ENCODE measurements around the gene NEUROG1. TPM values are rescaled to one million over a fixed set of nuclear protein-coding genes. Genes with fewer than 3 reads are reported as not detected.

The NEUROG1 gene
- total and polyA plus RNA-seq, 2 experiments from 2014 or later: 0.16 TPM; not detected in 1

DNA sequence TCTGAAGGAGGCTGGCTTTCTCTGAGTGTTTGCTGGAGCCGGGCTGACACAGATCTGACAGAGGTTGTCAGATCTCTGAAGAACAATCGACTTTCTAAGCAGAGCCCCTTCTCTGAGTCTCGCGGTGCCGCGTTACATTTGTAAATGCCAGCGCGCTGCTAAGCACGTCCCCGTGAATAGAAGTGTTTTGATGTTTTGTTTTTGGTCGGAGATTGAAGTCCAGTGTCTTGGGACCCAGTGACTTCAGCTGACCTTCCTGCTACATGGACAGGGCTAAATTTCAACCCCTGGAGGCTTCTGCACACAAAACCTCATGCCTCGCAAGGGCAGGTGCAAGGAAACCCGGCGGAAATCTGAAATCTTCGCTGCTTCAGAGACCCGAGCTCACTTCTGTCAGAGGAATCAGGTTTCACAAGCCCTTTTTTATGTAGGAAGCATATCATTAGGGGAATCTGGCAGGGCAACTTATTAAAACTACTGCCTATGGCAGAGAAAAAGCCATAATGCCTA, 27.2 kb downstream of the NEUROG1 start:
- Histone ChIP-seq H3K27me3 (ENCODE audit: insufficient read depth) (peaks cover 81% of the 10 kb centered on the region), H3K27ac (ENCODE audit: low read depth) (no peak overlapping the region), H3K36me3 (ENCODE audit: insufficient read depth) (no peaks in the 10 kb centered on the region), H4K20me1 (replicated peaks; ENCODE audit: insufficient read depth) (no peaks in the 10 kb centered on the region), H3K79me2 (replicated peaks; ENCODE audit: insufficient read depth) (no peaks in the 10 kb centered on the region), H2AFZ (no peak overlapping the region), H3K4me1 (ENCODE audit: insufficient read depth) (peaks cover 12% of the 10 kb centered on the region), H3K9me2 (ENCODE audit: insufficient read depth) (no peaks in the 10 kb centered on the region), H3F3A (replicated peaks; ENCODE audit: low read depth) (peaks cover 3% of the 10 kb centered on the region; the same call in 1 of the 2 replicates), H3K4me3 (peak overlapping the region; percentile 48), H3K4me2 (peak overlapping the region; percentile 81)
- H3K27ac Mint-ChIP-seq: no peak overlapping the region
- TF ChIP-seq EZH2 (IDR thresholded peaks at IDR 0.05; ENCODE audit: low read depth, unreplicated experiment): peak; percentile 32
- TF ChIP-seq ZNF331 (CRISPR knock-in tag; IDR thresholded peaks at IDR 0.05; ENCODE audit: low read depth): no peak
- DNase-seq (ENCODE audit: low spot score): peak; percentile 69
- H3K36me3 Mint-ChIP-seq (ENCODE audit: low read depth): no peaks in the 10 kb centered on the region
- peaks cover 62% of the 10 kb centered on the region for H3K27me3 Mint-ChIP-seq (ENCODE audit: insufficient read depth, low read depth, poor library complexity)
- peak overlapping the region; percentile 64 for H3K4me3 Mint-ChIP-seq
- H3K4me1 Mint-ChIP-seq: peaks cover 18% of the 10 kb centered on the region
- no peaks in the 10 kb centered on the region; the same call in 2 of the 3 replicates for H3K9me3 Mint-ChIP-seq
- peak; percentile 94 for ATAC-seq

DNA sequence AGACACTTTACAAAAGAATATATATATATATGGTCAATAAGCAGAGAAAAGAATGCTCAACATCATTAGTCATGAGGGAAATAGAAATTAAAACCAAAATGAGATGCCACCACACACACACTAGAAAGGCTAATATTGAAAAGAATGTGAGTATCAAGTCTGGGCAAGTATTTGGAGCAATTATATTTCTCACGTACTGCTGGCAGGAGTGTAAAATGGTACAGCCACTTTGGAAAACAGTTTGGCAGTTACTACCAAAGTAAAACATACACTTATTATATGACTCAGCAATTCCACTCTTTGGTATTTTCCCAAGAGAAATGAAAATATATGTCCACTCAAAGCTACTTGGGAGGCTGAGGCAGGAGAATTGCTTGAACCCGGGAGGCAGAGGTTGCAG, 29.8 kb downstream of the NEUROG1 start:
- H3K4me1 Mint-ChIP-seq: peaks cover 18% of the 10 kb centered on the region
- H3K27ac Mint-ChIP-seq: no peak overlapping the region
- DNase-seq (ENCODE audit: low spot score): no peak
- H3K4me3 Mint-ChIP-seq: no peak overlapping the region
- no peak overlapping the region for H2AFZ ChIP-seq
- H3K9me2 ChIP-seq (ENCODE audit: insufficient read depth): no peaks in the 10 kb centered on the region
- no peak overlapping the region for H3K4me3 ChIP-seq
- no peak overlapping the region for H3K4me2 ChIP-seq
- H3K4me1 ChIP-seq (ENCODE audit: insufficient read depth): peaks cover 12% of the 10 kb centered on the region
- peaks cover 3% of the 10 kb centered on the region; the same call in 1 of the 2 replicates for H3F3A ChIP-seq (replicated peaks; ENCODE audit: low read depth)
- H3K9me3 Mint-ChIP-seq: no peaks in the 10 kb centered on the region
- no peaks in the 10 kb centered on the region for H3K79me2 ChIP-seq (replicated peaks; ENCODE audit: insufficient read depth)
- H3K27me3 Mint-ChIP-seq (ENCODE audit: insufficient read depth, low read depth, poor library complexity): peaks cover 63% of the 10 kb centered on the region
- H3K36me3 Mint-ChIP-seq (ENCODE audit: low read depth): no peaks in the 10 kb centered on the region
- no peaks in the 10 kb centered on the region for H3K36me3 ChIP-seq (ENCODE audit: insufficient read depth)
- no peaks in the 10 kb centered on the region for H4K20me1 ChIP-seq (replicated peaks; ENCODE audit: insufficient read depth)
- H3K27ac ChIP-seq (ENCODE audit: low read depth): no peak overlapping the region
- peaks cover 87% of the 10 kb centered on the region for H3K27me3 ChIP-seq (ENCODE audit: insufficient read depth)
- no peak for ATAC-seq
- TF ChIP-seq JUNB (IDR thresholded peaks at IDR 0.05; ENCODE audit: unreplicated experiment) (no peak), ZNF331 (CRISPR knock-in tag; IDR thresholded peaks at IDR 0.05; ENCODE audit: low read depth) (no peak), EZH2 (IDR thresholded peaks at IDR 0.05; ENCODE audit: low read depth, unreplicated experiment) (no peak), STAT1 (IDR thresholded peaks at IDR 0.05; ENCODE audit: unreplicated experiment) (no peak), CREB1 (CRISPR knock-in tag; IDR thresholded peaks at IDR 0.05; ENCODE audit: low read depth) (no peak), NANOG (IDR thresholded peaks at IDR 0.05; ENCODE audit: borderline replicate concordance) (no peak), POLR2AphosphoS5 (IDR thresholded peaks at IDR 0.05; ENCODE audit: low read depth) (no peak), ZNF114 (CRISPR knock-in tag; IDR thresholded peaks at IDR 0.05) (no peak)
- TF ChIP-seq, protein P1, sequence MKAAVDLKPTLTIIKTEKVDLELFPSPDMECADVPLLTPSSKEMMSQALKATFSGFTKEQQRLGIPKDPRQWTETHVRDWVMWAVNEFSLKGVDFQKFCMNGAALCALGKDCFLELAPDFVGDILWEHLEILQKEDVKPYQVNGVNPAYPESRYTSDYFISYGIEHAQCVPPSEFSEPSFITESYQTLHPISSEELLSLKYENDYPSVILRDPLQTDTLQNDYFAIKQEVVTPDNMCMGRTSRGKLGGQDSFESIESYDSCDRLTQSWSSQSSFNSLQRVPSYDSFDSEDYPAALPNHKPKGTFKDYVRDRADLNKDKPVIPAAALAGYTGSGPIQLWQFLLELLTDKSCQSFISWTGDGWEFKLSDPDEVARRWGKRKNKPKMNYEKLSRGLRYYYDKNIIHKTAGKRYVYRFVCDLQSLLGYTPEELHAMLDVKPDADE (IDR thresholded peaks at IDR 0.05): no peak
- TF ChIP-seq, protein P2, sequence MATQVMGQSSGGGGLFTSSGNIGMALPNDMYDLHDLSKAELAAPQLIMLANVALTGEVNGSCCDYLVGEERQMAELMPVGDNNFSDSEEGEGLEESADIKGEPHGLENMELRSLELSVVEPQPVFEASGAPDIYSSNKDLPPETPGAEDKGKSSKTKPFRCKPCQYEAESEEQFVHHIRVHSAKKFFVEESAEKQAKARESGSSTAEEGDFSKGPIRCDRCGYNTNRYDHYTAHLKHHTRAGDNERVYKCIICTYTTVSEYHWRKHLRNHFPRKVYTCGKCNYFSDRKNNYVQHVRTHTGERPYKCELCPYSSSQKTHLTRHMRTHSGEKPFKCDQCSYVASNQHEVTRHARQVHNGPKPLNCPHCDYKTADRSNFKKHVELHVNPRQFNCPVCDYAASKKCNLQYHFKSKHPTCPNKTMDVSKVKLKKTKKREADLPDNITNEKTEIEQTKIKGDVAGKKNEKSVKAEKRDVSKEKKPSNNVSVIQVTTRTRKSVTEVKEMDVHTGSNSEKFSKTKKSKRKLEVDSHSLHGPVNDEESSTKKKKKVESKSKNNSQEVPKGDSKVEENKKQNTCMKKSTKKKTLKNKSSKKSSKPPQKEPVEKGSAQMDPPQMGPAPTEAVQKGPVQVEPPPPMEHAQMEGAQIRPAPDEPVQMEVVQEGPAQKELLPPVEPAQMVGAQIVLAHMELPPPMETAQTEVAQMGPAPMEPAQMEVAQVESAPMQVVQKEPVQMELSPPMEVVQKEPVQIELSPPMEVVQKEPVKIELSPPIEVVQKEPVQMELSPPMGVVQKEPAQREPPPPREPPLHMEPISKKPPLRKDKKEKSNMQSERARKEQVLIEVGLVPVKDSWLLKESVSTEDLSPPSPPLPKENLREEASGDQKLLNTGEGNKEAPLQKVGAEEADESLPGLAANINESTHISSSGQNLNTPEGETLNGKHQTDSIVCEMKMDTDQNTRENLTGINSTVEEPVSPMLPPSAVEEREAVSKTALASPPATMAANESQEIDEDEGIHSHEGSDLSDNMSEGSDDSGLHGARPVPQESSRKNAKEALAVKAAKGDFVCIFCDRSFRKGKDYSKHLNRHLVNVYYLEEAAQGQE (IDR thresholded peaks at IDR 0.05; ENCODE audit: unreplicated experiment): no peak
- TF ChIP-seq, protein P3, sequence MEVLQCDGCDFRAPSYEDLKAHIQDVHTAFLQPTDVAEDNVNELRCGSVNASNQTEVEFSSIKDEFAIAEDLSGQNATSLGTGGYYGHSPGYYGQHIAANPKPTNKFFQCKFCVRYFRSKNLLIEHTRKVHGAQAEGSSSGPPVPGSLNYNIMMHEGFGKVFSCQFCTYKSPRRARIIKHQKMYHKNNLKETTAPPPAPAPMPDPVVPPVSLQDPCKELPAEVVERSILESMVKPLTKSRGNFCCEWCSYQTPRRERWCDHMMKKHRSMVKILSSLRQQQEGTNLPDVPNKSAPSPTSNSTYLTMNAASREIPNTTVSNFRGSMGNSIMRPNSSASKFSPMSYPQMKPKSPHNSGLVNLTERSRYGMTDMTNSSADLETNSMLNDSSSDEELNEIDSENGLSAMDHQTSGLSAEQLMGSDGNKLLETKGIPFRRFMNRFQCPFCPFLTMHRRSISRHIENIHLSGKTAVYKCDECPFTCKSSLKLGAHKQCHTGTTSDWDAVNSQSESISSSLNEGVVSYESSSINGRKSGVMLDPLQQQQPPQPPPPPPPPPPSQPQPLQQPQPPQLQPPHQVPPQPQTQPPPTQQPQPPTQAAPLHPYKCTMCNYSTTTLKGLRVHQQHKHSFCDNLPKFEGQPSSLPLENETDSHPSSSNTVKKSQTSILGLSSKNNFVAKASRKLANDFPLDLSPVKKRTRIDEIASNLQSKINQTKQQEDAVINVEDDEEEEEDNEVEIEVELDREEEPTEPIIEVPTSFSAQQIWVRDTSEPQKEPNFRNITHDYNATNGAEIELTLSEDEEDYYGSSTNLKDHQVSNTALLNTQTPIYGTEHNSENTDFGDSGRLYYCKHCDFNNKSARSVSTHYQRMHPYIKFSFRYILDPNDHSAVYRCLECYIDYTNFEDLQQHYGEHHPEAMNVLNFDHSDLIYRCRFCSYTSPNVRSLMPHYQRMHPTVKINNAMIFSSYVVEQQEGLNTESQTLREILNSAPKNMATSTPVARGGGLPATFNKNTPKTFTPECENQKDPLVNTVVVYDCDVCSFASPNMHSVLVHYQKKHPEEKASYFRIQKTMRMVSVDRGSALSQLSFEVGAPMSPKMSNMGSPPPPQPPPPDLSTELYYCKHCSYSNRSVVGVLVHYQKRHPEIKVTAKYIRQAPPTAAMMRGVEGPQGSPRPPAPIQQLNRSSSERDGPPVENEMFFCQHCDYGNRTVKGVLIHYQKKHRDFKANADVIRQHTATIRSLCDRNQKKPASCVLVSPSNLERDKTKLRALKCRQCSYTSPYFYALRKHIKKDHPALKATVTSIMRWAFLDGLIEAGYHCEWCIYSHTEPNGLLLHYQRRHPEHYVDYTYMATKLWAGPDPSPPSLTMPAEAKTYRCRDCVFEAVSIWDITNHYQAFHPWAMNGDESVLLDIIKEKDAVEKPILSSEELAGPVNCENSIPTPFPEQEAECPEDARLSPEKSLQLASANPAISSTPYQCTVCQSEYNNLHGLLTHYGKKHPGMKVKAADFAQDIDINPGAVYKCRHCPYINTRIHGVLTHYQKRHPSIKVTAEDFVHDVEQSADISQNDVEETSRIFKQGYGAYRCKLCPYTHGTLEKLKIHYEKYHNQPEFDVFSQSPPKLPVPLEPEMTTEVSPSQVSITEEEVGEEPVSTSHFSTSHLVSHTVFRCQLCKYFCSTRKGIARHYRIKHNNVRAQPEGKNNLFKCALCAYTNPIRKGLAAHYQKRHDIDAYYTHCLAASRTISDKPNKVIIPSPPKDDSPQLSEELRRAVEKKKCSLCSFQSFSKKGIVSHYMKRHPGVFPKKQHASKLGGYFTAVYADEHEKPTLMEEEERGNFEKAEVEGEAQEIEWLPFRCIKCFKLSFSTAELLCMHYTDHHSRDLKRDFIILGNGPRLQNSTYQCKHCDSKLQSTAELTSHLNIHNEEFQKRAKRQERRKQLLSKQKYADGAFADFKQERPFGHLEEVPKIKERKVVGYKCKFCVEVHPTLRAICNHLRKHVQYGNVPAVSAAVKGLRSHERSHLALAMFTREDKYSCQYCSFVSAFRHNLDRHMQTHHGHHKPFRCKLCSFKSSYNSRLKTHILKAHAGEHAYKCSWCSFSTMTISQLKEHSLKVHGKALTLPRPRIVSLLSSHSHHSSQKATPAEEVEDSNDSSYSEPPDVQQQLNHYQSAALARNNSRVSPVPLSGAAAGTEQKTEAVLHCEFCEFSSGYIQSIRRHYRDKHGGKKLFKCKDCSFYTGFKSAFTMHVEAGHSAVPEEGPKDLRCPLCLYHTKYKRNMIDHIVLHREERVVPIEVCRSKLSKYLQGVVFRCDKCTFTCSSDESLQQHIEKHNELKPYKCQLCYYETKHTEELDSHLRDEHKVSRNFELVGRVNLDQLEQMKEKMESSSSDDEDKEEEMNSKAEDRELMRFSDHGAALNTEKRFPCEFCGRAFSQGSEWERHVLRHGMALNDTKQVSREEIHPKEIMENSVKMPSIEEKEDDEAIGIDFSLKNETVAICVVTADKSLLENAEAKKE (CRISPR knock-in tag; IDR thresholded peaks at IDR 0.05): no peak
